Keratinocyte (primary cell): ENCODE data around the gene ADGRG6. TPM values are rescaled to one million over a fixed set of nuclear protein-coding genes. Genes with fewer than 3 reads are reported as not detected.

Source experiments
- DNase-seq: peaks from one replicate; pipeline ENCODE4 v3.0.0-alpha.2; 2011; ENCODE audit warnings: low read depth, missing footprints, low spot score
- FAIRE-seq: peaks from 2 replicates; lab custom pipeline; 2011; peaks lifted over from hg19 to GRCh38; lab: Jason Lieb, UNC
- H2AFZ ChIP-seq: 2 replicates; pipeline ENCODE4 v1.6.0; 2012; ENCODE audit warnings: low read length, control low read depth, inconsistent platforms; ENCODE audit not compliant: control insufficient read depth
- H3K27ac ChIP-seq: 2 replicates; pipeline ENCODE4 v1.5.1; 2011; ENCODE audit warnings: low read length; ENCODE audit not compliant: control insufficient read depth, insufficient read depth
- H3K27me3 ChIP-seq: 3 replicates; pipeline ENCODE4 v1.6.0; 2011; ENCODE audit warnings: low read length; ENCODE audit not compliant: control insufficient read depth, insufficient read depth; ENCODE audit errors: extremely low read depth
- H3K36me3 ChIP-seq, 2 experiments: 2 replicates in 1 of 2; 3 replicates in 1 of 2; pipeline ENCODE4 v1.5.1; 2011; ENCODE audit warnings: low read length in 2 of 2, mild to moderate bottlenecking in 1 of 2; ENCODE audit not compliant: control insufficient read depth in 2 of 2, insufficient read depth in 2 of 2; ENCODE audit errors: extremely low read depth in 1 of 2
- H3K4me1 ChIP-seq: 3 replicates; pipeline ENCODE4 v1.5.1; 2011; ENCODE audit warnings: low read length; ENCODE audit not compliant: control insufficient read depth, insufficient read depth; ENCODE audit errors: extremely low read depth
- H3K4me2 ChIP-seq: 3 replicates; pipeline ENCODE4 v1.6.0; 2011; ENCODE audit warnings: low read depth, low read length; ENCODE audit not compliant: control insufficient read depth, insufficient read depth; ENCODE audit errors: extremely low read depth
- H3K4me3 ChIP-seq, 3 experiments: fragments of 200-600 bp in 1 of 3; sonication (generic) in 1 of 3; 2 replicates in 2 of 3; 3 replicates in 1 of 3; pipeline ENCODE4 v1.5.1; 2011 to 2016; ENCODE audit warnings: low read length in 3 of 3, mild to moderate bottlenecking in 3 of 3, control low read depth in 2 of 3, inconsistent platforms in 1 of 3, low read depth in 1 of 3, mixed read lengths in 1 of 3, mixed run types in 1 of 3, moderate library complexity in 1 of 3; ENCODE audit not compliant: control insufficient read depth in 2 of 3, insufficient read depth in 2 of 3; ENCODE audit errors: extremely low read depth in 1 of 3
- H3K79me2 ChIP-seq: 2 replicates; pipeline ENCODE4 v1.6.0; 2012; ENCODE audit warnings: low read length; ENCODE audit not compliant: control insufficient read depth, insufficient read depth
- H3K9ac ChIP-seq: 3 replicates; pipeline ENCODE4 v1.6.0; 2011; ENCODE audit warnings: low read length; ENCODE audit not compliant: control insufficient read depth, insufficient read depth; ENCODE audit errors: extremely low read depth
- H3K9me1 ChIP-seq: 3 replicates; pipeline ENCODE4 v1.6.0; 2011; ENCODE audit warnings: low read length; ENCODE audit not compliant: control insufficient read depth, insufficient read depth; ENCODE audit errors: extremely low read depth
- H3K9me3 ChIP-seq: 2 replicates; pipeline ENCODE4 v1.5.1; 2012; ENCODE audit warnings: low read depth, low read length; ENCODE audit not compliant: control insufficient read depth
- H4K20me1 ChIP-seq: 3 replicates; pipeline ENCODE4 v1.6.0; 2011; ENCODE audit warnings: low read length; ENCODE audit not compliant: control insufficient read depth, insufficient read depth; ENCODE audit errors: extremely low read depth
- CTCF ChIP-seq, 3 experiments: IDR thresholded peaks in 1 of 3; conservative IDR thresholded peaks in 1 of 3; optimal IDR thresholded peaks in 1 of 3; 2 replicates in 2 of 3; 3 replicates in 1 of 3; pipeline versions ENCODE3 to v1.5.1; 2011; ENCODE audit warnings: low read length in 3 of 3, mild to moderate bottlenecking in 3 of 3, moderate library complexity in 2 of 3, control low read depth in 1 of 3, inconsistent platforms in 1 of 3; ENCODE audit not compliant: insufficient read depth in 2 of 3; ENCODE audit errors: extremely low read depth in 1 of 3
- EZH2 ChIP-seq: IDR thresholded peaks from one replicate; pipeline ENCODE4 v1.6.1; 2012; ENCODE audit warnings: inconsistent platforms, mild to moderate bottlenecking, low read length, moderate library complexity
- dilution Hi-C: fragments of 300-500 bp; cut with MboI; formaldehyde crosslinking; loops from one replicate; pipeline ENCODE4 v1.7.0; 2020; ENCODE audit warnings: low sequenced_read_pairs; ENCODE audit not compliant: extremely low pct_ligation_motif_present
- polyA plus RNA-seq, 5 experiments: library from polyadenylated mRNA; depleted of rRNA in 3 of 5; stranded (reverse) in 3 of 5; stranded (forward) in 1 of 5; unstranded in 1 of 5; fragments of >200 nt; gene quantifications; 1 replicate in 1 of 5; 2 replicates in 3 of 5; 3 replicates in 1 of 5; pipeline versions ENCODE4 v1.2.1 to v1.2.3, GENCODE V29; 2011 to 2012; ENCODE audit warnings: missing spikeins in 2 of 5, low read depth in 1 of 5, low replicate concordance in 1 of 5

The ADGRG6 gene
- polyA plus RNA-seq, 1 donor (not counting 4 experiments of a cell fraction or from before 2014, with no cell fraction given): 20.1 TPM

DNA sequence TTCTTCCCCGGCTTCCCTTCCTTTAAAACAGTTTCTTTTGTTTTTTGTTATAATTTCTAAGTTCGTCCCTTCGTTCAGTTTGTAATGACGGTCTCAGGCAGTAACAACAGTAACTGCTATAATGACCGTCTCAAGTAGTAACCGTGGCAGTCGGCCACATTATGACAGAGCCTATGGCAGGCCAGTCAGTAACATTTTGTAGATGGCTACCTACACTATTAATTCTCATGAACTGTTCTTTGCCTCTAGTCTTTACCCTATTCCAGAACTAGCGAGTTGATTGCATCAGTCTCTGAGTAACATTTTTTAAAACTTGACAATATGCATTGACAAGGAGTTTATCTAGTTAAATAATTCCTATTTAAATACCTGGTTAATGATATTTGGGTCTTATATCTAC is 43.0 kb upstream of the ADGRG6 start:
- Histone ChIP-seq H4K20me1 (no peaks in the 10 kb centered on the region), H3K4me2 (no peak overlapping the region), H3K9me1 (no peaks in the 10 kb centered on the region), H3K27me3 (no peaks in the 10 kb centered on the region), H2AFZ (no peak overlapping the region), H3K9me3 (no peaks in the 10 kb centered on the region), H3K79me2 (no peaks in the 10 kb centered on the region), H3K4me3 (no peak overlapping the region), H3K36me3 (no peaks in the 10 kb centered on the region), H3K4me1 (no peaks in the 10 kb centered on the region), H3K9ac (no peak overlapping the region), H3K27ac (no peak overlapping the region)
- dilution Hi-C loops: no loop called here
- DNase-seq (no peak), FAIRE-seq (no peak)
- no peak for TF ChIP-seq CTCF (optimal IDR thresholded peaks at IDR 0.05 in 1 of 3, IDR thresholded peaks at IDR 0.05 in 1 of 3, conservative IDR thresholded peaks at IDR 0.05 in 1 of 3; ENCODE audit: extremely low read depth in 1 of 3, insufficient read depth in 2 of 3, low read length in 3 of 3)
- no peak for TF ChIP-seq EZH2

- FAIRE-seq: no peak
- H3K27ac ChIP-seq: no peak overlapping the region
- no peak overlapping the region for H3K9ac ChIP-seq
- H3K4me3 ChIP-seq: no peak overlapping the region
- no peak overlapping the region for H2AFZ ChIP-seq
- H3K36me3 ChIP-seq: no peaks in the 10 kb centered on the region
- H3K9me1 ChIP-seq: no peaks in the 10 kb centered on the region
- H3K4me2 ChIP-seq: no peak overlapping the region
- TF ChIP-seq EZH2 (no peak), CTCF (optimal IDR thresholded peaks at IDR 0.05 in 1 of 3, IDR thresholded peaks at IDR 0.05 in 1 of 3, conservative IDR thresholded peaks at IDR 0.05 in 1 of 3; ENCODE audit: extremely low read depth in 1 of 3, insufficient read depth in 2 of 3, low read length in 3 of 3) (no peak)
- no peaks in the 10 kb centered on the region for H3K9me3 ChIP-seq
- H3K4me1 ChIP-seq: no peaks in the 10 kb centered on the region
- H3K27me3 ChIP-seq: no peaks in the 10 kb centered on the region
- DNase-seq: no peak
- dilution Hi-C loops: no loop called here
- H3K79me2 ChIP-seq: no peaks in the 10 kb centered on the region
- no peaks in the 10 kb centered on the region for H4K20me1 ChIP-seq
These were observed 41.1 kb upstream of the ADGRG6 start for GRCh38 chr6:142260748-142261147.
